MCF 10A (cell line): ENCODE measurements around the gene DCAF15. TPM values are rescaled to one million over a fixed set of nuclear protein-coding genes. Genes with fewer than 3 reads are reported as not detected.

Experiments used
- BruUV-seq: library from RNA; stranded (reverse); fragments of 400-500 nt; replicated peaks from 2 replicates; lab custom pipeline; 2021; lab: Mats Ljungman, UMichigan
- CTCF ChIA-PET: fragments of 300-600 bp; sonication (Branson Sonifier 250); formaldehyde crosslinking; extraction: SDS; loops from one replicate; lab custom pipeline; 2021; ENCODE audit warnings: antibody characterized with exemption, inconsistent platforms; lab: Yijun Ruan, JAX
- POLR2A ChIA-PET: fragments of 300-600, 350-650 bp; sonication (Branson Sonifier 250); formaldehyde crosslinking; extraction: SDS; loops from one replicate; lab custom pipeline; 2020; ENCODE audit warnings: antibody characterized with exemption, inconsistent platforms; lab: Yijun Ruan, JAX
- DNase-seq: peaks from one replicate; pipeline ENCODE4 v3.0.0-alpha.2; 2018; ENCODE audit not compliant: unreplicated experiment
- H3K27ac Mint-ChIP-seq: one replicate; pipeline ENCODE4 v1.8.0; 2022; ENCODE audit warnings: mild to moderate bottlenecking, low read depth, mixed read lengths; ENCODE audit not compliant: unreplicated experiment
- H3K27me3 Mint-ChIP-seq: one replicate; pipeline ENCODE4 v1.8.0; 2022; ENCODE audit warnings: mixed read lengths; ENCODE audit not compliant: insufficient read depth, unreplicated experiment
- H3K36me3 Mint-ChIP-seq: one replicate; pipeline ENCODE4 v1.8.0; 2022; ENCODE audit warnings: mild to moderate bottlenecking, moderate library complexity, mixed read lengths; ENCODE audit not compliant: insufficient read depth, unreplicated experiment
- H3K4me1 Mint-ChIP-seq: one replicate; pipeline ENCODE4 v1.8.0; 2022; ENCODE audit warnings: mixed read lengths; ENCODE audit not compliant: insufficient read depth, unreplicated experiment
- H3K4me3 Mint-ChIP-seq: one replicate; pipeline ENCODE4 v1.8.0; 2022; ENCODE audit warnings: mild to moderate bottlenecking, moderate library complexity, mixed read lengths; ENCODE audit not compliant: unreplicated experiment
- H3K9me3 Mint-ChIP-seq: one replicate; pipeline ENCODE4 v1.8.0; 2022; ENCODE audit warnings: mixed read lengths; ENCODE audit not compliant: unreplicated experiment
- CTCF ChIP-seq: fragments of 200-600 bp; IDR thresholded peaks from one replicate; pipeline ENCODE4 v1.8.0; 2022; ENCODE audit warnings: antibody characterized with exemption, mild to moderate bottlenecking; ENCODE audit not compliant: unreplicated experiment
- intact Hi-C: fragments of 100-400 bp; cut with micrococcal nuclease; formaldehyde crosslinking; loops from 2 replicates; pipeline ENCODE4 v1.14.1; 2022
- total RNA-seq: library from RNA; stranded (reverse); gene quantifications from 2 replicates; pipeline ENCODE4 v1.2.3, GENCODE V29; 2022

DCAF15 gene
- total RNA-seq, 1 experiment from 2014 or later = 19.3 TPM

GRCh38 chr19:13956365-13956744 is 4.0 kb downstream of the DCAF15 start:
- Mint-ChIP-seq H3K9me3 (no peaks in the 10 kb centered on the region), H3K4me1 (peaks cover 9% of the 10 kb centered on the region), H3K27me3 (no peaks in the 10 kb centered on the region), H3K27ac (no peak overlapping the region), H3K4me3 (no peak overlapping the region), H3K36me3 (peaks cover 46% of the 10 kb centered on the region)
- BruUV-seq = no TSS peak
- CTCF ChIA-PET = interaction anchor here (1.1 kb wide), 1 partner anchor 97 kb away, joined by 3 read pairs; no protein-coding TSS in a partner anchor
- no peak for DNase-seq
- intact Hi-C loops = no loop called here
- POLR2A ChIA-PET = no interaction called here
- TF ChIP-seq CTCF = no peak

GRCh38 chr19:13957051-13957450 is 4.7 kb downstream of the DCAF15 start:
- ChIA-PET CTCF (interaction anchor here (0.7 to 1.1 kb wide), 2 partner anchors 96 to 104 kb away, joined by 3 read pairs; no protein-coding TSS in a partner anchor), POLR2A (interaction anchor here (0.7 kb wide), 1 partner anchor 35 kb away, joined by 3 read pairs; no protein-coding TSS in a partner anchor)
- Mint-ChIP-seq H3K4me1 (peaks cover 9% of the 10 kb centered on the region), H3K9me3 (no peaks in the 10 kb centered on the region), H3K4me3 (no peak overlapping the region), H3K27me3 (no peaks in the 10 kb centered on the region), H3K27ac (no peak overlapping the region), H3K36me3 (peaks cover 49% of the 10 kb centered on the region)
- no peak for TF ChIP-seq CTCF
- DNase-seq = no peak
- no TSS peak for BruUV-seq
- intact Hi-C loops = no loop called here

DNA sequence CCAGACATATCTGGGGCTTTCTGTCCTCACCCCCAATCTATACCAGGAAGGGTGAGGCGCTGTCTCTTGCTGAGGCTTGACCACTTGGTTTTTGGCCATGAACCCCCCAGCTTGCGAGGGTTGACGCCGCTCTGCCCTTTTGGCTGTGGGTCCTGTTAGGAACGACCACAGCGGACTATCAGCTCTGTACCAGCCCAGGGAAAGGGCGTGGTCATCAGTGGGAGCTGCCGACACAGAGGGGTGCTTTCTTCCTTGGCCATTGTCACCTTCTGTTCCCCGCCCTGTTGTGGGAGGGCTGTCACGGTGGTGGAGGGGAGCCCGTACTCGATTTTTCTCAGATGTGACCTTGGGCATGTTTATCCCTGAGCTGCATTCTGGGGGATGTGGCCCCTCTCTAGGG is 5.7 kb downstream of the DCAF15 start:
- H3K27me3 Mint-ChIP-seq = no peaks in the 10 kb centered on the region
- CTCF ChIA-PET = no interaction called here
- peaks cover 9% of the 10 kb centered on the region for H3K4me1 Mint-ChIP-seq
- no TSS peak for BruUV-seq
- peaks cover 44% of the 10 kb centered on the region for H3K36me3 Mint-ChIP-seq
- intact Hi-C loops = no loop called here
- no peak overlapping the region for H3K27ac Mint-ChIP-seq
- H3K4me3 Mint-ChIP-seq = no peak overlapping the region
- POLR2A ChIA-PET = no interaction called here
- DNase-seq = no peak
- H3K9me3 Mint-ChIP-seq = no peaks in the 10 kb centered on the region
- TF ChIP-seq CTCF = no peak

- Mint-ChIP-seq H3K27me3 (no peaks in the 10 kb centered on the region), H3K36me3 (peaks cover 47% of the 10 kb centered on the region), H3K27ac (no peak overlapping the region), H3K4me1 (no peaks in the 10 kb centered on the region), H3K9me3 (no peaks in the 10 kb centered on the region), H3K4me3 (no peak overlapping the region)
- ChIA-PET POLR2A (no interaction called here), CTCF (interaction anchor here (0.6 kb wide), 2 partner anchors 19 to 20 kb away, joined by 3 to 5 read pairs; no protein-coding TSS in a partner anchor)
- DNase-seq = no peak
- no peak for TF ChIP-seq CTCF
- intact Hi-C loops = no loop called here
- BruUV-seq = no TSS peak
These were observed 7.0 kb downstream of the DCAF15 start for GRCh38 chr19:13959141-13959961.
